Mesodermal cell (in vitro differentiated cells): ENCODE results near the gene HSD3B2. TPM values are rescaled to one million over a fixed set of nuclear protein-coding genes. Genes with fewer than 3 reads are reported as not detected.

ENCODE experiments used
- H3K27ac ChIP-seq: 2 replicates; pipeline ENCODE4 v1.7.0; 2013; ENCODE audit warnings: mild to moderate bottlenecking, low read depth, low read length, moderate library complexity; ENCODE audit not compliant: severe bottlenecking
- H3K36me3 ChIP-seq: 2 replicates; pipeline ENCODE4 v1.7.1; 2013; ENCODE audit warnings: mild to moderate bottlenecking, low read length, moderate library complexity; ENCODE audit not compliant: control insufficient read depth, insufficient read depth
- H3K4me1 ChIP-seq: one replicate; pipeline ENCODE4 v1.7.1; 2013; ENCODE audit warnings: mild to moderate bottlenecking, low read length; ENCODE audit not compliant: insufficient read depth, control insufficient read depth, poor library complexity, severe bottlenecking
- H3K4me3 ChIP-seq: 2 replicates; pipeline ENCODE4 v1.7.0; 2013; ENCODE audit warnings: low read length, control low read depth, mild to moderate bottlenecking; ENCODE audit not compliant: insufficient read depth, poor library complexity, severe bottlenecking; ENCODE audit errors: extremely low read depth
- H3K9me3 ChIP-seq: 2 replicates; pipeline ENCODE4 v1.7.1; 2013; ENCODE audit warnings: mild to moderate bottlenecking, low read length, moderate library complexity; ENCODE audit not compliant: control insufficient read depth
- WGBS, 2 experiments: methylation state at CpG; one replicate each; pipeline ENCODE4 v1.1.5; 2013; ENCODE audit warnings: missing lambda C conversion rate in 2 of 2; ENCODE audit not compliant: insufficient coverage in 2 of 2; 5-methylcytosine and 5-hydroxymethylcytosine counted together
- polyA plus RNA-seq, 2 experiments: library from polyadenylated mRNA; stranded (reverse); fragments of 50-300 nt; gene quantifications; one replicate each; pipeline ENCODE4 v1.2.3, GENCODE V29; 2013

The HSD3B2 gene
- polyA plus RNA-seq (2013, experiment 1 of 2) = not detected
- not detected for polyA plus RNA-seq (2013, experiment 2 of 2)

GRCh38 chr1:119414950-119415349, at the start of gene HSD3B2:
Gene HSD3B2 (plus strand): TSS chr1:119415150. CDS start chr1:119415420, 270 bp downstream.
- Histone ChIP-seq H3K27ac (no peak within 1 kb of the TSS), H3K9me3 (no peaks in the 10 kb centered on the region), H3K4me3 (no peak within 1 kb of the TSS), H3K4me1 (no peaks in the 10 kb centered on the region), H3K36me3 (no peaks in the 10 kb centered on the region)
- WGBS, 2 experiments = 100% methylated on average over 1 of the region's 2 CpGs

- Histone ChIP-seq H3K36me3 (no peaks in the 10 kb centered on the region), H3K4me1 (no peaks in the 10 kb centered on the region), H3K27ac (no peak overlapping the region), H3K4me3 (no peak overlapping the region), H3K9me3 (no peaks in the 10 kb centered on the region)
- WGBS, 2 experiments = 95% methylated on average over 2 to 3 of the region's 3 CpGs
These were observed 48.5 kb upstream of the HSD3B2 start for GRCh38 chr1:119366424-119366823.

- H3K4me1 ChIP-seq = no peaks in the 10 kb centered on the region
- no peaks in the 10 kb centered on the region for H3K9me3 ChIP-seq
- WGBS, 2 experiments = 70 to 72% methylated on average over 12 to 13 of the region's 13 CpGs
- no peak overlapping the region for H3K27ac ChIP-seq
- no peak overlapping the region for H3K4me3 ChIP-seq
- no peaks in the 10 kb centered on the region for H3K36me3 ChIP-seq
These were observed 47.4 kb upstream of the HSD3B2 start for GRCh38 chr1:119367432-119368124.

GRCh38 chr1:119368554-119368953, 46.4 kb upstream of the HSD3B2 start, which contains the start of gene HAO2:
Gene HAO2 (plus strand): TSS chr1:119368785. CDS start chr1:119381086, 12,301 bp downstream.
- 60 to 77% methylated on average over 1 to 2 of the region's 2 CpGs for WGBS, 2 experiments
- H3K4me1 ChIP-seq = peaks cover 4% of the 10 kb centered on the region
- H3K9me3 ChIP-seq = no peaks in the 10 kb centered on the region
- no peaks in the 10 kb centered on the region for H3K36me3 ChIP-seq
- no peak within 1 kb of the TSS for H3K27ac ChIP-seq
- H3K4me3 ChIP-seq = no peak within 1 kb of the TSS

- Histone ChIP-seq H3K36me3 (no peaks in the 10 kb centered on the region), H3K9me3 (no peaks in the 10 kb centered on the region), H3K27ac (no peak overlapping the region), H3K4me3 (no peak overlapping the region), H3K4me1 (peaks cover 4% of the 10 kb centered on the region)
- 100% methylated on average over 1 of the region's 2 CpGs for WGBS, 2 experiments
These were observed 44.2 kb upstream of the HSD3B2 start for GRCh38 chr1:119370748-119371147.

- Histone ChIP-seq H3K4me3 (no peak overlapping the region), H3K36me3 (no peaks in the 10 kb centered on the region), H3K4me1 (peaks cover 4% of the 10 kb centered on the region), H3K9me3 (no peaks in the 10 kb centered on the region), H3K27ac (no peak overlapping the region)
- 86% methylated on average over 1 of the region's 2 CpGs for WGBS, 2 experiments
These were observed 43.1 kb upstream of the HSD3B2 start for GRCh38 chr1:119371815-119372214.

GRCh38 chr1:119372503-119373086, 42.4 kb upstream of the HSD3B2 start:
- Histone ChIP-seq H3K9me3 (no peaks in the 10 kb centered on the region), H3K27ac (no peak overlapping the region), H3K4me1 (peaks cover 4% of the 10 kb centered on the region), H3K36me3 (no peaks in the 10 kb centered on the region), H3K4me3 (no peak overlapping the region)
- 25 to 38% methylated on average over 5 to 6 of the region's 6 CpGs for WGBS, 2 experiments

GRCh38 chr1:119373465-119373864, 41.5 kb upstream of the HSD3B2 start:
- H3K4me3 ChIP-seq = no peak overlapping the region

GRCh38 chr1:119374208-119374874, 40.6 kb upstream of the HSD3B2 start:
- WGBS, 2 experiments = 44 to 96% methylated on average over 2 of the region's 4 CpGs
- H3K4me1 ChIP-seq = peaks cover 4% of the 10 kb centered on the region
- no peak overlapping the region for H3K27ac ChIP-seq
- no peaks in the 10 kb centered on the region for H3K9me3 ChIP-seq
- H3K36me3 ChIP-seq = no peaks in the 10 kb centered on the region
- no peak overlapping the region for H3K4me3 ChIP-seq

More at GRCh38 chr1:119373465-119373864, 41.5 kb upstream of the HSD3B2 start:
- WGBS, 2 experiments = 75% methylated on average over 2 of the region's 2 CpGs; no CpG with 5 or more reads in 1 of the 2 experiments
- Histone ChIP-seq H3K9me3 (no peaks in the 10 kb centered on the region), H3K36me3 (no peaks in the 10 kb centered on the region), H3K27ac (no peak overlapping the region), H3K4me1 (peaks cover 4% of the 10 kb centered on the region)

GRCh38 chr1:119375366-119375765, 39.6 kb upstream of the HSD3B2 start:
- H3K9me3 ChIP-seq = no peaks in the 10 kb centered on the region
- 100% methylated on average over 1 of the region's 1 CpG; no CpG with 5 or more reads in 1 of the 2 experiments for WGBS, 2 experiments

More at GRCh38 chr1:119375366-119375765, 39.6 kb upstream of the HSD3B2 start:
- peaks cover 4% of the 10 kb centered on the region for H3K4me1 ChIP-seq
- H3K4me3 ChIP-seq = no peak overlapping the region
- no peaks in the 10 kb centered on the region for H3K36me3 ChIP-seq
- H3K27ac ChIP-seq = no peak overlapping the region
